ENCODE measurements around the gene SLC18A3. TPM values are rescaled to one million over a fixed set of nuclear protein-coding genes. Genes with fewer than 3 reads are reported as not detected.

SLC18A3 gene
- polyA plus RNA-seq, 1 of the 3 experiments (the other 2 are of a cell fraction) = 1.7 TPM

DNA sequence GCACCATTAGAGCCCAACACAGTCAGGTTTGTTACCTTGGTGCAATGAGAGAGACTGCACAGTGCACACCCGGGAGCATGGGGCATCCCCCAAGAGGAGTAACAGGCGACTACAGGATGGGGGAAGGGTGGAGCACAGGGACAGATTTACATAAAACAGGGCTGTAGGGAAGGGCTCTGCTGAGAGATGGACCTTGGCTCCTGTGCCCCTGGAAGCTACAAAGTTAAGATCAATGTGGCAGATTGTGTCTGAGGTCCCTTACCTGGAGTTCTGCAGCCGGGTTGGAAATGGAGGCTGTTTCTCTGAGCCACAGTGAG lies 13.7 kb upstream of the SLC18A3 start (continued):
- TF ChIP-seq, protein P1, sequence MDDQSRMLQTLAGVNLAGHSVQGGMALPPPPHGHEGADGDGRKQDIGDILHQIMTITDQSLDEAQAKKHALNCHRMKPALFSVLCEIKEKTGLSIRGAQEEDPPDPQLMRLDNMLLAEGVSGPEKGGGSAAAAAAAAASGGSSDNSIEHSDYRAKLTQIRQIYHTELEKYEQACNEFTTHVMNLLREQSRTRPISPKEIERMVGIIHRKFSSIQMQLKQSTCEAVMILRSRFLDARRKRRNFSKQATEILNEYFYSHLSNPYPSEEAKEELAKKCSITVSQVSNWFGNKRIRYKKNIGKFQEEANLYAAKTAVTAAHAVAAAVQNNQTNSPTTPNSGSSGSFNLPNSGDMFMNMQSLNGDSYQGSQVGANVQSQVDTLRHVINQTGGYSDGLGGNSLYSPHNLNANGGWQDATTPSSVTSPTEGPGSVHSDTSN (IDR thresholded peaks at IDR 0.05) = no peak
- no peak for TF ChIP-seq YY1 (IDR thresholded peaks at IDR 0.05; ENCODE audit: low read depth)
- no peak for TF ChIP-seq CHD2 (IDR thresholded peaks at IDR 0.05; ENCODE audit: low read length, partially characterized antibody)
- no peak for TF ChIP-seq EP300 (IDR thresholded peaks at IDR 0.05; ENCODE audit: borderline replicate concordance in 1 of 2, low read depth in 1 of 2, low read length in 1 of 2)

DNA sequence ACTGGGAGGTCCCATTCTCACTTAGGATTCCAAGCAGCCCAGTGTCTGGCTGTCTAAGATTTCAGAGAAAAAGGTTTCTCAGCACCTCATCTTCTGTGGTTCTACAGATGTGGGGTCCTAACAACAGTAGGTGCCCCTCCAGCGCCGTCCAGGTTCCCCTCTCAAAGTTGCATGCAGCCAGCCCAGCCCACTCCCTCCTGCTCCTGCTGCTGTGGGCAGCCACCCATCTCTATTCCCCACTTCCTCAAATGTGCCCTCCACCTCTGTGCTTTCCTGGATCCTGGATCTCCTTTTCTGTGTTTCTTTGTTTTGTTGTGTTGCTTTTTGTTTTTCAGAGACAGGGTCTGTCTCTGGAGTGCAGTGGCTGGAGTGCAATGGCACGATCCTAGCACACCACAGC lies 13.3 kb upstream of the SLC18A3 start:
- H2AFZ ChIP-seq (ENCODE audit: low read depth) = no peak overlapping the region
- no peak for DNase-seq
- peaks cover 0 to 16% of the 10 kb centered on the region in 2 experiments; a peak in 1 of 4 replicates for H3K4me1 ChIP-seq (ENCODE audit: control insufficient read depth in 1 of 2, insufficient read depth in 2 of 2, low read depth in 1 of 2, low read length in 1 of 2)
- CTCF ChIA-PET = interaction anchor here (1.2 kb wide), 1 partner anchor 13 kb away, joined by 3 read pairs; no protein-coding TSS in a partner anchor
- H3K4me2 ChIP-seq = no peak overlapping the region
- TF ChIP-seq EP300 (IDR thresholded peaks at IDR 0.05; ENCODE audit: borderline replicate concordance in 1 of 2, low read depth in 1 of 2, low read length in 1 of 2) (no peak), RAD21 (IDR thresholded peaks at IDR 0.05; ENCODE audit: low read length) (no peak)
- TF ChIP-seq, protein P2, sequence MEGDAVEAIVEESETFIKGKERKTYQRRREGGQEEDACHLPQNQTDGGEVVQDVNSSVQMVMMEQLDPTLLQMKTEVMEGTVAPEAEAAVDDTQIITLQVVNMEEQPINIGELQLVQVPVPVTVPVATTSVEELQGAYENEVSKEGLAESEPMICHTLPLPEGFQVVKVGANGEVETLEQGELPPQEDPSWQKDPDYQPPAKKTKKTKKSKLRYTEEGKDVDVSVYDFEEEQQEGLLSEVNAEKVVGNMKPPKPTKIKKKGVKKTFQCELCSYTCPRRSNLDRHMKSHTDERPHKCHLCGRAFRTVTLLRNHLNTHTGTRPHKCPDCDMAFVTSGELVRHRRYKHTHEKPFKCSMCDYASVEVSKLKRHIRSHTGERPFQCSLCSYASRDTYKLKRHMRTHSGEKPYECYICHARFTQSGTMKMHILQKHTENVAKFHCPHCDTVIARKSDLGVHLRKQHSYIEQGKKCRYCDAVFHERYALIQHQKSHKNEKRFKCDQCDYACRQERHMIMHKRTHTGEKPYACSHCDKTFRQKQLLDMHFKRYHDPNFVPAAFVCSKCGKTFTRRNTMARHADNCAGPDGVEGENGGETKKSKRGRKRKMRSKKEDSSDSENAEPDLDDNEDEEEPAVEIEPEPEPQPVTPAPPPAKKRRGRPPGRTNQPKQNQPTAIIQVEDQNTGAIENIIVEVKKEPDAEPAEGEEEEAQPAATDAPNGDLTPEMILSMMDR (IDR thresholded peaks at IDR 0.05) = no peak
- H4K20me1 ChIP-seq (ENCODE audit: insufficient read depth) = no peaks in the 10 kb centered on the region
- no peaks in the 10 kb centered on the region for H3K9me2 ChIP-seq
- no peaks in the 10 kb centered on the region for H3K36me3 ChIP-seq (replicated peaks in 1 of 2; ENCODE audit: control insufficient read depth in 1 of 2, insufficient read depth in 2 of 2, low read length in 1 of 2)
- no peak overlapping the region for H3K4me3 ChIP-seq (ENCODE audit: low read depth in 2 of 2, low read length in 1 of 2)
- H3K9me3 ChIP-seq = no peaks in the 10 kb centered on the region
- WGBS (ENCODE audit: low lambda C conversion rate) = 56% methylated on average over 3 of the region's 3 CpGs
- no peaks in the 10 kb centered on the region for H3F3A ChIP-seq (replicated peaks; ENCODE audit: insufficient read depth)
- H3K27me3 ChIP-seq (ENCODE audit: insufficient read depth) = no peaks in the 10 kb centered on the region
- POLR2A ChIA-PET = no interaction called here
- H3K9ac ChIP-seq = no peak overlapping the region
- H3K79me2 ChIP-seq (ENCODE audit: insufficient read depth) = no peaks in the 10 kb centered on the region
- H3K27ac ChIP-seq (ENCODE audit: low read depth in 2 of 2, low read length in 1 of 2) = no peak overlapping the region

DNA sequence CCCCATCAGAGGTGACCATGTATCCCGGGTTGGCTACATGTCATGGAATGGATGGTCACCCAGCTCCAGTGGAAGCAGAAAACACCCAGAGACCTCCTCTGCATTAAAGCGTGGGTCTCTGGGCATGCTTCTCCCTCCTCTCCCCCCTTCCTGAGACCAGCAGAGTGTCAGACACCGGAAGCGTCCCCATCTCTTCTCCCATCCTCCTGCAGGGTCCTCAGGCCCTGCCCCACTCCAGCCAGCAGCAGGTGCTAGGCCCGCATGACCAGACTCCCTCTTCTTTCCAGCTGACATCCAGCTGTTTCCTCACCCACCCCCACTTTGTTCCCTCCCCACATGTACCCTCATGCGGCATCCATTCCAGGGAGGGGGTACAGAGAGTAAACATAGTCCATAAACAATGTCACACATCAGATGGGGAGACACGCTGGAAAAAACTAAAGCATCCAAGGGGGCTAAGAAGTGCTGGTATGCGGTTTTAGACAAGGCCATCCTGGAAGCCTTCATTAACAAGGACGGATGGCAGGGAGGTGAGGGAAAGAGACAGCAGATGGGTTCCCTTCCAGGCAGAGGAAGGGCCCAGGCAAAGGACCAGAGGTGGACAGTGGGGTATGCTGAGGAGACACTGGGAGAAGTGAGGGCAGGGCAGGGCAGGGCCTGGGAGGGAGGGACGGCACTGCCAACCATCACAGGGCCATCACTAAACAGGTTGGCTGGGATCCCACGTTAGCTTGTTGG lies 12.5 kb upstream of the SLC18A3 start:
- Histone ChIP-seq H3K9ac (no peak overlapping the region), H3K9me2 (no peaks in the 10 kb centered on the region), H3K36me3 (replicated peaks in 1 of 2; ENCODE audit: control insufficient read depth in 1 of 2, insufficient read depth in 2 of 2, low read length in 1 of 2) (no peaks in the 10 kb centered on the region), H3K4me3 (ENCODE audit: low read depth in 2 of 2, low read length in 1 of 2) (no peak overlapping the region), H4K20me1 (ENCODE audit: insufficient read depth) (no peaks in the 10 kb centered on the region), H3F3A (replicated peaks; ENCODE audit: insufficient read depth) (no peaks in the 10 kb centered on the region), H3K4me1 (ENCODE audit: control insufficient read depth in 1 of 2, insufficient read depth in 2 of 2, low read depth in 1 of 2, low read length in 1 of 2) (peaks cover 0 to 19% of the 10 kb centered on the region in 2 experiments; a peak in 1 of 4 replicates), H3K27ac (ENCODE audit: low read depth in 2 of 2, low read length in 1 of 2) (no peak overlapping the region), H3K4me2 (no peak overlapping the region), H2AFZ (ENCODE audit: low read depth) (no peak overlapping the region), H3K27me3 (ENCODE audit: insufficient read depth) (no peaks in the 10 kb centered on the region), H3K9me3 (no peaks in the 10 kb centered on the region), H3K79me2 (ENCODE audit: insufficient read depth) (no peaks in the 10 kb centered on the region)
- POLR2A ChIA-PET = no interaction called here
- TF ChIP-seq NRF1 (IDR thresholded peaks at IDR 0.05; ENCODE audit: low read depth, low read length) = no peak
- TF ChIP-seq ELF1 (IDR thresholded peaks at IDR 0.05) = no peak
- TF ChIP-seq GABPA (IDR thresholded peaks at IDR 0.05; ENCODE audit: low read depth) = no peak
- TF ChIP-seq, protein P3, sequence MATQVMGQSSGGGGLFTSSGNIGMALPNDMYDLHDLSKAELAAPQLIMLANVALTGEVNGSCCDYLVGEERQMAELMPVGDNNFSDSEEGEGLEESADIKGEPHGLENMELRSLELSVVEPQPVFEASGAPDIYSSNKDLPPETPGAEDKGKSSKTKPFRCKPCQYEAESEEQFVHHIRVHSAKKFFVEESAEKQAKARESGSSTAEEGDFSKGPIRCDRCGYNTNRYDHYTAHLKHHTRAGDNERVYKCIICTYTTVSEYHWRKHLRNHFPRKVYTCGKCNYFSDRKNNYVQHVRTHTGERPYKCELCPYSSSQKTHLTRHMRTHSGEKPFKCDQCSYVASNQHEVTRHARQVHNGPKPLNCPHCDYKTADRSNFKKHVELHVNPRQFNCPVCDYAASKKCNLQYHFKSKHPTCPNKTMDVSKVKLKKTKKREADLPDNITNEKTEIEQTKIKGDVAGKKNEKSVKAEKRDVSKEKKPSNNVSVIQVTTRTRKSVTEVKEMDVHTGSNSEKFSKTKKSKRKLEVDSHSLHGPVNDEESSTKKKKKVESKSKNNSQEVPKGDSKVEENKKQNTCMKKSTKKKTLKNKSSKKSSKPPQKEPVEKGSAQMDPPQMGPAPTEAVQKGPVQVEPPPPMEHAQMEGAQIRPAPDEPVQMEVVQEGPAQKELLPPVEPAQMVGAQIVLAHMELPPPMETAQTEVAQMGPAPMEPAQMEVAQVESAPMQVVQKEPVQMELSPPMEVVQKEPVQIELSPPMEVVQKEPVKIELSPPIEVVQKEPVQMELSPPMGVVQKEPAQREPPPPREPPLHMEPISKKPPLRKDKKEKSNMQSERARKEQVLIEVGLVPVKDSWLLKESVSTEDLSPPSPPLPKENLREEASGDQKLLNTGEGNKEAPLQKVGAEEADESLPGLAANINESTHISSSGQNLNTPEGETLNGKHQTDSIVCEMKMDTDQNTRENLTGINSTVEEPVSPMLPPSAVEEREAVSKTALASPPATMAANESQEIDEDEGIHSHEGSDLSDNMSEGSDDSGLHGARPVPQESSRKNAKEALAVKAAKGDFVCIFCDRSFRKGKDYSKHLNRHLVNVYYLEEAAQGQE (IDR thresholded peaks at IDR 0.05; ENCODE audit: low read depth, low read length) = no peak
- no peak for TF ChIP-seq CHD2 (IDR thresholded peaks at IDR 0.05; ENCODE audit: low read length, partially characterized antibody)
- no peak for TF ChIP-seq RCOR1 (IDR thresholded peaks at IDR 0.05; ENCODE audit: low read length)
- no peak for TF ChIP-seq GATA2 (CRISPR knock-in tag; IDR thresholded peaks at IDR 0.05)
- TF ChIP-seq, protein P4, sequence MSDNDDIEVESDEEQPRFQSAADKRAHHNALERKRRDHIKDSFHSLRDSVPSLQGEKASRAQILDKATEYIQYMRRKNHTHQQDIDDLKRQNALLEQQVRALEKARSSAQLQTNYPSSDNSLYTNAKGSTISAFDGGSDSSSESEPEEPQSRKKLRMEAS (IDR thresholded peaks at IDR 0.05; ENCODE audit: low read depth) = no peak
- TF ChIP-seq, protein P5, sequence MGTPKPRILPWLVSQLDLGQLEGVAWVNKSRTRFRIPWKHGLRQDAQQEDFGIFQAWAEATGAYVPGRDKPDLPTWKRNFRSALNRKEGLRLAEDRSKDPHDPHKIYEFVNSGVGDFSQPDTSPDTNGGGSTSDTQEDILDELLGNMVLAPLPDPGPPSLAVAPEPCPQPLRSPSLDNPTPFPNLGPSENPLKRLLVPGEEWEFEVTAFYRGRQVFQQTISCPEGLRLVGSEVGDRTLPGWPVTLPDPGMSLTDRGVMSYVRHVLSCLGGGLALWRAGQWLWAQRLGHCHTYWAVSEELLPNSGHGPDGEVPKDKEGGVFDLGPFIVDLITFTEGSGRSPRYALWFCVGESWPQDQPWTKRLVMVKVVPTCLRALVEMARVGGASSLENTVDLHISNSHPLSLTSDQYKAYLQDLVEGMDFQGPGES (IDR thresholded peaks at IDR 0.05; ENCODE audit: low read depth, low read length) = no peak
- no peak for DNase-seq
- CTCF ChIA-PET = interaction anchor here (1.2 kb wide), 1 partner anchor 12 kb away, joined by 3 read pairs; no protein-coding TSS in a partner anchor
- WGBS (ENCODE audit: low lambda C conversion rate) = 69% methylated on average over 10 of the region's 11 CpGs
